Measurements from ENCODE around the gene CIP2A.
A peak's percentile ranks its signal among the peaks of the same experiment; 100 is the strongest.

Gene CIP2A

GRCh38 chr3:108510496-108510895, 78.7 kb downstream of the CIP2A start, which contains the start of gene MYH15:
Gene MYH15 (minus strand): TSS chr3:108510596. CDS start chr3:108510530, 66 bp downstream.
- no peak for TF ChIP-seq ARNTL (CRISPR knock-in tag; IDR thresholded peaks at IDR 0.05; ENCODE audit: borderline replicate concordance, low read depth)
- TF ChIP-seq ZNF8 (CRISPR knock-in tag; IDR thresholded peaks at IDR 0.05), result no peak
- ATAC-seq, result no peak

- TF ChIP-seq OSR1 (CRISPR knock-in tag; IDR thresholded peaks at IDR 0.05) (no peak), ZFP3 (CRISPR knock-in tag; IDR thresholded peaks at IDR 0.05) (no peak)
- ATAC-seq, result no peak
These were observed 79.4 kb downstream of the CIP2A start for GRCh38 chr3:108509871-108510270.

DNA sequence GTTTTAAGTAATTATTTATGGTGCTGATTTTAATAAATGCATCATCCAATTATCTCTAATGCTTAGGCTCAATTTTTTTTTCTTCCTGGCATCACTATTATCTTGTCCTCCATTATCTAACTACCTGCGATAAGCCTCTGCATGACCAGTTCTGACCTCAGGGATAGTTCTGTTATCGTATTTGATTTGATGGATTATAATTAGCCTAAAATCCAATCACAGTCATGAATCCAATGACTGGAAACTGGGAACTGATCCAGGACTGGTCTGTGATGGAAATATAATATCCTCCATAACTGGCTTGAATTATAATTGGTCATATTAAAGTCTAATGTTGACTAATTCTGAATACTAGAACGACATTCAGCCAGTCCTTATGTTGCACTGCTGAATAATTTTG, 80.0 kb downstream of the CIP2A start:
- peak; percentile 68 for ATAC-seq
- TF ChIP-seq BACH2 (CRISPR knock-in tag; IDR thresholded peaks at IDR 0.05; ENCODE audit: borderline replicate concordance), result 0 out of 2 replicates have a peak, but pooled peaks have one; percentile 23
- peak; percentile 89; the same call in 1 of the 2 replicates for TF ChIP-seq GLIS3 (CRISPR knock-in tag; IDR thresholded peaks at IDR 0.05)
- peak; percentile 83 for TF ChIP-seq CREB5 (CRISPR knock-in tag; IDR thresholded peaks at IDR 0.05; ENCODE audit: low read depth)
- TF ChIP-seq ZFP30 (CRISPR knock-in tag; IDR thresholded peaks at IDR 0.05), result no peak
- peak; percentile 93 for TF ChIP-seq ISL1 (CRISPR knock-in tag; IDR thresholded peaks at IDR 0.05)
- TF ChIP-seq POU6F1 (CRISPR knock-in tag; IDR thresholded peaks at IDR 0.05; ENCODE audit: borderline replicate concordance, low read depth), result no peak
- TF ChIP-seq CSRNP3 (CRISPR knock-in tag; IDR thresholded peaks at IDR 0.05), result peak; percentile 89; the same call in 1 of the 2 replicates
- no peak for TF ChIP-seq ARNTL (CRISPR knock-in tag; IDR thresholded peaks at IDR 0.05; ENCODE audit: borderline replicate concordance, low read depth)
- peak; percentile 53; the same call in 1 of the 2 replicates for TF ChIP-seq ZFP3 (CRISPR knock-in tag; IDR thresholded peaks at IDR 0.05)
- peak; percentile 35; the same call in 1 of the 2 replicates for TF ChIP-seq SNAI2 (CRISPR knock-in tag; IDR thresholded peaks at IDR 0.05)
- no peak for TF ChIP-seq OSR1 (CRISPR knock-in tag; IDR thresholded peaks at IDR 0.05)
- peak; percentile 93 for TF ChIP-seq TCF4 (CRISPR knock-in tag; IDR thresholded peaks at IDR 0.05; ENCODE audit: borderline replicate concordance)
- 0 out of 2 replicates have a peak, but pooled peaks have one; percentile 13 for TF ChIP-seq ZNF8 (CRISPR knock-in tag; IDR thresholded peaks at IDR 0.05)
- TF ChIP-seq, protein P1, sequence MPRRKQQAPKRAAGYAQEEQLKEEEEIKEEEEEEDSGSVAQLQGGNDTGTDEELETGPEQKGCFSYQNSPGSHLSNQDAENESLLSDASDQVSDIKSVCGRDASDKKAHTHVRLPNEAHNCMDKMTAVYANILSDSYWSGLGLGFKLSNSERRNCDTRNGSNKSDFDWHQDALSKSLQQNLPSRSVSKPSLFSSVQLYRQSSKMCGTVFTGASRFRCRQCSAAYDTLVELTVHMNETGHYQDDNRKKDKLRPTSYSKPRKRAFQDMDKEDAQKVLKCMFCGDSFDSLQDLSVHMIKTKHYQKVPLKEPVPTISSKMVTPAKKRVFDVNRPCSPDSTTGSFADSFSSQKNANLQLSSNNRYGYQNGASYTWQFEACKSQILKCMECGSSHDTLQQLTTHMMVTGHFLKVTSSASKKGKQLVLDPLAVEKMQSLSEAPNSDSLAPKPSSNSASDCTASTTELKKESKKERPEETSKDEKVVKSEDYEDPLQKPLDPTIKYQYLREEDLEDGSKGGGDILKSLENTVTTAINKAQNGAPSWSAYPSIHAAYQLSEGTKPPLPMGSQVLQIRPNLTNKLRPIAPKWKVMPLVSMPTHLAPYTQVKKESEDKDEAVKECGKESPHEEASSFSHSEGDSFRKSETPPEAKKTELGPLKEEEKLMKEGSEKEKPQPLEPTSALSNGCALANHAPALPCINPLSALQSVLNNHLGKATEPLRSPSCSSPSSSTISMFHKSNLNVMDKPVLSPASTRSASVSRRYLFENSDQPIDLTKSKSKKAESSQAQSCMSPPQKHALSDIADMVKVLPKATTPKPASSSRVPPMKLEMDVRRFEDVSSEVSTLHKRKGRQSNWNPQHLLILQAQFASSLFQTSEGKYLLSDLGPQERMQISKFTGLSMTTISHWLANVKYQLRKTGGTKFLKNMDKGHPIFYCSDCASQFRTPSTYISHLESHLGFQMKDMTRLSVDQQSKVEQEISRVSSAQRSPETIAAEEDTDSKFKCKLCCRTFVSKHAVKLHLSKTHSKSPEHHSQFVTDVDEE (CRISPR knock-in tag; IDR thresholded peaks at IDR 0.05), result peak; percentile 96
- peak; percentile 69 for TF ChIP-seq ZNF70 (CRISPR knock-in tag; IDR thresholded peaks at IDR 0.05)
- TF ChIP-seq TOX (CRISPR knock-in tag; IDR thresholded peaks at IDR 0.05; ENCODE audit: borderline replicate concordance), result no peak
- TF ChIP-seq, protein P2, sequence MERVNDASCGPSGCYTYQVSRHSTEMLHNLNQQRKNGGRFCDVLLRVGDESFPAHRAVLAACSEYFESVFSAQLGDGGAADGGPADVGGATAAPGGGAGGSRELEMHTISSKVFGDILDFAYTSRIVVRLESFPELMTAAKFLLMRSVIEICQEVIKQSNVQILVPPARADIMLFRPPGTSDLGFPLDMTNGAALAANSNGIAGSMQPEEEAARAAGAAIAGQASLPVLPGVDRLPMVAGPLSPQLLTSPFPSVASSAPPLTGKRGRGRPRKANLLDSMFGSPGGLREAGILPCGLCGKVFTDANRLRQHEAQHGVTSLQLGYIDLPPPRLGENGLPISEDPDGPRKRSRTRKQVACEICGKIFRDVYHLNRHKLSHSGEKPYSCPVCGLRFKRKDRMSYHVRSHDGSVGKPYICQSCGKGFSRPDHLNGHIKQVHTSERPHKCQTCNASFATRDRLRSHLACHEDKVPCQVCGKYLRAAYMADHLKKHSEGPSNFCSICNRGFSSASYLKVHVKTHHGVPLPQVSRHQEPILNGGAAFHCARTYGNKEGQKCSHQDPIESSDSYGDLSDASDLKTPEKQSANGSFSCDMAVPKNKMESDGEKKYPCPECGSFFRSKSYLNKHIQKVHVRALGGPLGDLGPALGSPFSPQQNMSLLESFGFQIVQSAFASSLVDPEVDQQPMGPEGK (CRISPR knock-in tag; IDR thresholded peaks at IDR 0.05; ENCODE audit: borderline replicate concordance), result no peak

DNA sequence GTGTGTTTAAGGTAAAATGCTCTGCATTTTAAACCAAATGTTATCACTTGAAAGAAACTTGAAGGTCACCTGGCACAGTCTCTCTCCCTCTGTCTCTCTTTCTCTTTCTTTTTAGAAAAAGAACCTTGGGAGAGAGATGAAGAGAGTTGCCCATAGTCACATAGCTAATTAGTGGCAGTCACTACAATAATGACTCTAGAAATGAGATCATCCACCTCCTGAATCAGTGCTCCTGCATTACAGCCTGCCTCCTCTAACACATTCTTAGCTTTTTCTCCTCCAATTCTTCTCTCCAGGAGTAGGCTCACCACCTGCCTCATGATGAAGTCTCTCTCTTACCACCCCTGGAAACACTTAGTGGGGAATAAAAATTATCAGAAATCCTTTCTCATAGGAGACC, 81.3 kb downstream of the CIP2A start:
- ATAC-seq, result no peak
- TF ChIP-seq ESRRG (CRISPR knock-in tag; IDR thresholded peaks at IDR 0.05), result no peak
- TF ChIP-seq ZNF565 (CRISPR knock-in tag; conservative IDR thresholded peaks at IDR 0.05; ENCODE audit: low read depth), result no peak
- TF ChIP-seq, protein P2 (CRISPR knock-in tag; IDR thresholded peaks at IDR 0.05; ENCODE audit: borderline replicate concordance), result no peak
- TF ChIP-seq CSDC2 (CRISPR knock-in tag; IDR thresholded peaks at IDR 0.05), result no peak
- TF ChIP-seq ZNF70 (CRISPR knock-in tag; IDR thresholded peaks at IDR 0.05), result no peak
- TF ChIP-seq RARB (CRISPR knock-in tag; IDR thresholded peaks at IDR 0.05), result no peak
- TF ChIP-seq, protein P1 (CRISPR knock-in tag; IDR thresholded peaks at IDR 0.05), result no peak
- no peak for TF ChIP-seq BACH2 (CRISPR knock-in tag; IDR thresholded peaks at IDR 0.05; ENCODE audit: borderline replicate concordance)
- TF ChIP-seq ZNF8 (CRISPR knock-in tag; IDR thresholded peaks at IDR 0.05), result no peak
- TF ChIP-seq ZFP3 (CRISPR knock-in tag; IDR thresholded peaks at IDR 0.05), result no peak
- TF ChIP-seq TOX (CRISPR knock-in tag; IDR thresholded peaks at IDR 0.05; ENCODE audit: borderline replicate concordance), result no peak
